Neural progenitor cell (in vitro differentiated cells): ENCODE results near the gene ASTN2. TPM values are rescaled to one million over a fixed set of nuclear protein-coding genes. Genes with fewer than 3 reads are reported as not detected.

Experiments used
- DNase-seq: peaks from one replicate; pipeline ENCODE4 v3.0.0-alpha.2; 2016; ENCODE audit warnings: low spot score
- H2AFZ ChIP-seq: fragments of 200-600 bp; sonication (generic); replicated peaks from 2 replicates; pipeline ENCODE4 v1.6.1; 2016; ENCODE audit warnings: antibody characterized with exemption
- H3F3A ChIP-seq: fragments of 200-600 bp; sonication (generic); 2 replicates; pipeline ENCODE4 v1.6.1; 2016; ENCODE audit warnings: antibody characterized with exemption, low read depth
- H3K27ac ChIP-seq: fragments of 200-600 bp; sonication (generic); 2 replicates; pipeline ENCODE4 v1.5.1; 2016; ENCODE audit warnings: mild to moderate bottlenecking
- H3K27me3 ChIP-seq: fragments of 200-600 bp; sonication (generic); 2 replicates; pipeline ENCODE4 v1.6.1; 2016; ENCODE audit warnings: mild to moderate bottlenecking, moderate library complexity
- H3K36me3 ChIP-seq: fragments of 200-600 bp; sonication (generic); 2 replicates; pipeline ENCODE4 v1.5.1; 2016
- H3K4me1 ChIP-seq: fragments of 200-600 bp; sonication (generic); 2 replicates; pipeline ENCODE4 v1.6.1; 2016; ENCODE audit warnings: mixed run types
- H3K4me2 ChIP-seq: fragments of 200-600 bp; sonication (generic); 2 replicates; pipeline ENCODE4 v1.6.1; 2016
- H3K4me3 ChIP-seq: fragments of 200-600 bp; sonication (generic); 2 replicates; pipeline ENCODE4 v1.5.1; 2016
- H3K79me2 ChIP-seq: fragments of 200-600 bp; sonication (generic); 2 replicates; pipeline ENCODE4 v1.6.1; 2016; ENCODE audit warnings: low read depth
- H3K9ac ChIP-seq: fragments of 200-600 bp; sonication (generic); 2 replicates; pipeline ENCODE4 v1.6.1; 2016
- H3K9me3 ChIP-seq: fragments of 200-600 bp; sonication (generic); 2 replicates; pipeline ENCODE4 v1.5.1; 2016; ENCODE audit warnings: low read depth
- H4K20me1 ChIP-seq: fragments of 200-600 bp; sonication (generic); 2 replicates; pipeline ENCODE4 v1.6.1; 2016; ENCODE audit warnings: low read depth
- H3K27ac Mint-ChIP-seq: 3 replicates; pipeline ENCODE4 v1.8.0; 2021; ENCODE audit warnings: mixed read lengths
- H3K27me3 Mint-ChIP-seq: 2 replicates; pipeline ENCODE4 v1.8.0; 2022; ENCODE audit warnings: low read depth, mild to moderate bottlenecking, inconsistent platforms, moderate library complexity, mixed read lengths; ENCODE audit not compliant: insufficient read depth
- H3K36me3 Mint-ChIP-seq: 3 replicates; pipeline ENCODE4 v1.8.0; 2021; ENCODE audit warnings: mixed read lengths
- H3K4me1 Mint-ChIP-seq: 3 replicates; pipeline ENCODE4 v1.8.0; 2021; ENCODE audit warnings: mixed read lengths
- H3K4me3 Mint-ChIP-seq: 3 replicates; pipeline ENCODE4 v1.8.0; 2021; ENCODE audit warnings: mild to moderate bottlenecking, moderate library complexity, mixed read lengths
- H3K9me3 Mint-ChIP-seq: 3 replicates; pipeline ENCODE4 v1.8.0; 2020; ENCODE audit warnings: mixed read lengths
- CTCF ChIP-seq: fragments of 200-600 bp; sonication (generic); IDR thresholded peaks from 2 replicates; pipeline ENCODE4 v1.5.1; 2017; ENCODE audit warnings: antibody characterized with exemption, mild to moderate bottlenecking
- EZH2 ChIP-seq: fragments of 200-600 bp; sonication (generic); IDR thresholded peaks from 2 replicates; pipeline ENCODE4 v1.6.1; 2017; ENCODE audit warnings: antibody characterized with exemption, mild to moderate bottlenecking, moderate library complexity
- EZH2phosphoT487 ChIP-seq: fragments of 200-600 bp; sonication (generic); IDR thresholded peaks from 2 replicates; pipeline ENCODE4 v1.6.1; 2017; ENCODE audit warnings: antibody characterized with exemption
- total RNA-seq: library from RNA; depleted of rRNA; stranded (reverse); fragments of >200 nt; gene quantifications from 2 replicates; pipeline ENCODE4 v1.2.3, GENCODE V29; 2015; ENCODE audit warnings: low replicate concordance

The ASTN2 gene
- total RNA-seq, 1 donor from 2014 or later: 8.0 TPM

GRCh38 chr9:117394655-117395054, 20.2 kb downstream of the ASTN2 start:
- no peaks in the 10 kb centered on the region for H3K27me3 ChIP-seq
- H3K4me1 ChIP-seq: peaks cover 35% of the 10 kb centered on the region
- Mint-ChIP-seq H3K36me3 (no peaks in the 10 kb centered on the region), H3K27me3 (peaks cover 2% of the 10 kb centered on the region), H3K9me3 (no peaks in the 10 kb centered on the region), H3K4me1 (no peaks in the 10 kb centered on the region), H3K4me3 (no peak overlapping the region), H3K27ac (no peak overlapping the region)
- TF ChIP-seq CTCF (no peak), EZH2phosphoT487 (no peak), EZH2 (no peak)
- H3K27ac ChIP-seq: no peak overlapping the region
- peaks cover 9% of the 10 kb centered on the region for H3F3A ChIP-seq
- H3K9me3 ChIP-seq: no peaks in the 10 kb centered on the region
- peak; percentile 61 for DNase-seq
- H3K36me3 ChIP-seq: no peaks in the 10 kb centered on the region
- no peak overlapping the region for H3K9ac ChIP-seq
- no peaks in the 10 kb centered on the region for H3K79me2 ChIP-seq
- H3K4me2 ChIP-seq: peak overlapping the region; percentile 51
- H4K20me1 ChIP-seq: peaks cover under 1% of the 10 kb centered on the region
- no peak overlapping the region for H3K4me3 ChIP-seq
- no peak overlapping the region for H2AFZ ChIP-seq

DNA sequence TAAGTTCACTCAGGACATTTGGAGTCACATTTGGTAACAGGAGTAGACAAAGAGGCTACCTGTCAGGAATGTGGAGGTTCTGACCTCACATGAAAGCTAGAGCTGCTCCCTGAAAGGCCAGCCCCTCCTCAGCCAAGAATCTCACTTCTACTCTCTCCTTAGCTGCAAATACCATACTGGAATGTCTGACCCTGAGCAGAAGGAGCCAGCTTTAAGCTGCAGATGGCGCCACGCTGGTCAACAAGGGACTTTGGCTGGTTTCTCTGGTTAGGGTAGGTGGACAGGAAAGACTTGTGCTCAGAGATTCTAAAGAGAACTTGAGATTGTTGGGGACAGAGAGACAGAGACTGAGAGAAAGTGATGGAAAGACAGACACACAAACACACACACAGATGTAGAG, 21.9 kb downstream of the ASTN2 start:
- no peak overlapping the region for H3K27ac Mint-ChIP-seq
- Histone ChIP-seq H3K79me2 (no peaks in the 10 kb centered on the region), H3F3A (peaks cover 9% of the 10 kb centered on the region), H4K20me1 (no peaks in the 10 kb centered on the region), H3K4me3 (no peak overlapping the region), H3K27ac (no peak overlapping the region), H3K27me3 (no peaks in the 10 kb centered on the region), H3K4me1 (peaks cover 41% of the 10 kb centered on the region), H3K4me2 (no peak overlapping the region), H3K9ac (no peak overlapping the region), H3K9me3 (no peaks in the 10 kb centered on the region), H3K36me3 (no peaks in the 10 kb centered on the region), H2AFZ (no peak overlapping the region)
- TF ChIP-seq CTCF (peak; percentile 30), EZH2 (no peak), EZH2phosphoT487 (no peak)
- H3K36me3 Mint-ChIP-seq: no peaks in the 10 kb centered on the region
- H3K4me1 Mint-ChIP-seq: no peaks in the 10 kb centered on the region
- H3K4me3 Mint-ChIP-seq: no peak overlapping the region
- H3K9me3 Mint-ChIP-seq: no peaks in the 10 kb centered on the region
- H3K27me3 Mint-ChIP-seq: no peaks in the 10 kb centered on the region
- no peak for DNase-seq

- no peaks in the 10 kb centered on the region for H3K27me3 ChIP-seq
- no peak overlapping the region for H2AFZ ChIP-seq
- H3K4me2 ChIP-seq: no peak overlapping the region
- Mint-ChIP-seq H3K9me3 (no peaks in the 10 kb centered on the region), H3K4me3 (no peak overlapping the region), H3K27ac (no peak overlapping the region), H3K4me1 (peaks cover 2% of the 10 kb centered on the region), H3K27me3 (peaks cover 4% of the 10 kb centered on the region), H3K36me3 (no peaks in the 10 kb centered on the region)
- no peaks in the 10 kb centered on the region for H3K9me3 ChIP-seq
- H3K9ac ChIP-seq: no peak overlapping the region
- no peak overlapping the region for H3K27ac ChIP-seq
- H3K36me3 ChIP-seq: no peaks in the 10 kb centered on the region
- no peak overlapping the region for H3K4me3 ChIP-seq
- TF ChIP-seq EZH2phosphoT487 (no peak), CTCF (no peak), EZH2 (no peak)
- H3K4me1 ChIP-seq: peaks cover 15% of the 10 kb centered on the region
- H4K20me1 ChIP-seq: no peaks in the 10 kb centered on the region
- H3K79me2 ChIP-seq: no peaks in the 10 kb centered on the region
- no peak for DNase-seq
- H3F3A ChIP-seq: no peaks in the 10 kb centered on the region
Measured at GRCh38 chr9:117387422-117387821, 27.4 kb downstream of the ASTN2 start.
